Choroid plexus epithelial cell (primary cell): ENCODE measurements around the gene INHBA.

Experiments used
- DNase-seq: peaks from one replicate; pipeline ENCODE4 v3.0.0-alpha.2; 2010; ENCODE audit warnings: low read depth
- H3K4me3 ChIP-seq: 2 replicates; pipeline ENCODE4 v1.5.1; 2011; ENCODE audit warnings: low read depth, mild to moderate bottlenecking, control low read depth, low read length, moderate library complexity
- TF ChIP-seq, protein P1 (sequence below): conservative IDR thresholded peaks from 2 replicates; pipeline ENCODE4 v1.5.1; 2011; ENCODE audit warnings: low read depth, mild to moderate bottlenecking, control low read depth, inconsistent platforms, low read length, moderate library complexity

INHBA gene

DNA sequence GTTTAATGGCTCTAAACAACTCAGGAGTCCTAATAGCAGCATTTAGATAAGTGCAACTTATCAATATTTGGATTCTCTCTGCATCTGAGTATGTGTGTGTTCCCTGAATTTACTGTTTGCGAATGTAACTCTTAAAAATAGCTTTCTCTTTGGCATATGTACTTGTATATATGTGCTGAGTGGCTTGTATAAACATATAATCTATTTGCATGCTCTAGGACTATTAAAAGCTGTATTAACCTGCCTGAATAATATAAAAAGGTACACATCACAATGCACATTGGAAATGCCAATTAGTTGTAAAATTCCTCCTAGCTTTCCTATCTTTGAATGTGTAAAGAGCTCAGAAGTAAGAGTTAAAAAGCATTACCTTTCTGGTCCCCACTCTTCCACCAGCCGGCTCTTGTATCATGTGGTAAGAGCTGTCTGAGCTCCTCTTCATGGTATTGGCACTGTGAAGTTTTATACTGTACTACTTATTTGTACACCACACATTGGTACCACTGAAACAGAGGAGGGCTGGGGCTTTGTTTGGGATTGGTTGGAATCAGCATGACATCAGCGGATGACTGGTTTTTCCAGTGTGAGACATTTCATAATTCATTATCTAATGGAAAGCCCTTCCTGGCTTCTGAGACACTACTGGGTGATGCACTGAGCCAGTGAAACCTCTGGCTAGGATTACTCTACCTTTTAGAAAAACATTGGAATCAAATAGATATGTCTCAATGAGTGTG, at the start of gene INHBA:
INHBA (minus strand) TSS at position 456 of the 737 bp plus-strand sequence. CDS start 2,716 bp downstream, outside the sequence.
- peak within 1 kb of the TSS; percentile 45 for H3K4me3 ChIP-seq
- TF ChIP-seq, protein P1, sequence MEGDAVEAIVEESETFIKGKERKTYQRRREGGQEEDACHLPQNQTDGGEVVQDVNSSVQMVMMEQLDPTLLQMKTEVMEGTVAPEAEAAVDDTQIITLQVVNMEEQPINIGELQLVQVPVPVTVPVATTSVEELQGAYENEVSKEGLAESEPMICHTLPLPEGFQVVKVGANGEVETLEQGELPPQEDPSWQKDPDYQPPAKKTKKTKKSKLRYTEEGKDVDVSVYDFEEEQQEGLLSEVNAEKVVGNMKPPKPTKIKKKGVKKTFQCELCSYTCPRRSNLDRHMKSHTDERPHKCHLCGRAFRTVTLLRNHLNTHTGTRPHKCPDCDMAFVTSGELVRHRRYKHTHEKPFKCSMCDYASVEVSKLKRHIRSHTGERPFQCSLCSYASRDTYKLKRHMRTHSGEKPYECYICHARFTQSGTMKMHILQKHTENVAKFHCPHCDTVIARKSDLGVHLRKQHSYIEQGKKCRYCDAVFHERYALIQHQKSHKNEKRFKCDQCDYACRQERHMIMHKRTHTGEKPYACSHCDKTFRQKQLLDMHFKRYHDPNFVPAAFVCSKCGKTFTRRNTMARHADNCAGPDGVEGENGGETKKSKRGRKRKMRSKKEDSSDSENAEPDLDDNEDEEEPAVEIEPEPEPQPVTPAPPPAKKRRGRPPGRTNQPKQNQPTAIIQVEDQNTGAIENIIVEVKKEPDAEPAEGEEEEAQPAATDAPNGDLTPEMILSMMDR = no peak
- DNase-seq = peak; percentile 80

DNA sequence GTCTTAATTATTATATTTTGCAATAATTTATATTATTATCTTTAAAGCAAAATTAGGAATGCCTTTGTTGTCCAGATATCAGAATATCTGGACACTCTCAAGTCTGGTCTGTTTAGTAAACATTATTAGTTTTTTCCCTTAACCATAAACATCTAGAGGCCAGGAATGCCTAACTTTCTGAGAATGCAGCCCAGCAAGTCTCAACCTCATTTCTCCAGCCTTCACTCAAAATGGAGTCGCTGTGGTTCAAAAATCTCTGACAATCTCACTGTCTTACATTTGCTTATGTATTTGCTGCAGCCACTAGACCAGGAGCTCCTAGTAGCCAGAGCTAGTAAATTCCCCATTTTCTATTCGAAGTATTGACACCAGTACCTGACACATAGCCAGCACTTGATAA, 49.7 kb upstream of the INHBA start:
- no peak for DNase-seq
- H3K4me3 ChIP-seq = no peak overlapping the region
- TF ChIP-seq, protein P1 = no peak

DNA sequence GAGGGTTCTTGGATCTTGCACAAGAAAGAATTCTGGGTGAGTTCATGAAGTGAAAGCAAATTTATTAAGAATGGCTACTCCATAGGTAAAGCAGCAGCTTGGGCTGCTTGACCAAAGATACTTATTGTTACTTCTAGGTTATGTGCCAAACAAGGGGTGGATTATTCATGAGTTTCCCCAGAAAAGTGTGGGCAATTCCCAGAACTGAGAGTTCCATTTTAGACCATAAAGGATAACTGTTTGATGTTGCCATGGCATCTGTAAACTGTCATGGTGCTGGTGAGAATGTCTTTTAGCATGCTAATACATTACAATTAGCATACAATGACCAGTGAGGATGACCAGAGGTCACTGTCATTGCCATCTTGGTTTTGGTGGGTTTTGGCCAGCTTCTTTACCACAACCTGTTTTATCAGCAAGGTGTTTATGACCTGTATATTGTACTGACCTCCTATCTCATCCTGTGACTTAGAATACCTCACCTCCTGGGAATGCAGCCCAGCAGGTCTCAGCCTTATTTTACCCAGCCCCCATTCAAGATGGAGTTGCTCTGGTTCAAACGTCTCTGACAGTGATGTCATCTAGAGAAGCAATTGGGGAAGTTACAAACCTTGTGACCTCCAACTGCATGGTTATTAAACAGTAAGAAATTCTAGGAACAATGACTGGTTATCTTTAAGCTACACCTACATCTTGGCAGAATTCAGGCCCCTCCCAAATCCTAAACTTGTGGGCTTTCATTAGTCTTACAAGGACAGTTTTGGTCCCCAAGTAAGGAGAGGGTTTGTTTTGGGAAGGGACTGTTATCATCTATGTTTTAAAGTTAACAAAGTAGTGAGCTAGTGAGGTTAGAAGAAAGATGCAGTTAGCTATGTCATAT, 48.0 kb upstream of the INHBA start:
- H3K4me3 ChIP-seq = no peak overlapping the region
- TF ChIP-seq, protein P1 = no peak
- no peak for DNase-seq

DNA sequence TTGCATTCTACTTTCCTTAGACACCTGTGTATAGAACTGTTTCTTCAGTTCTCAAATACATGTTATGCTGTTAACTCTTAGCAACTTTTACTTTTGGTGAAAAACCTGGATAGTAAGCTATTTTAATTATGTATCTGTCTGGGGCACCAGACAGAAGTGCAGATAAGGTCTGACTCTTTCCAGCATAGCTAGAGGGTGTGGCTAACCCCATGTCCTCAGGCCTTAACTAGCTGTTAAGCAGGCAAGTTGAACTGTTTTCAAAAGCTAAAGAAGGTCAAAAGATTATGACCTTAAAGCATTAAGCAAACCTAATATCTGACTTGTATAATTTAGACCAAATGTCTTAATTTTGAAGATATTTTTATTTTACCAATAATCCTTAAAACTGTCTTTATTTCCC, 45.1 kb upstream of the INHBA start:
- no peak for DNase-seq
- H3K4me3 ChIP-seq = no peak overlapping the region
- TF ChIP-seq, protein P1 = no peak

DNA sequence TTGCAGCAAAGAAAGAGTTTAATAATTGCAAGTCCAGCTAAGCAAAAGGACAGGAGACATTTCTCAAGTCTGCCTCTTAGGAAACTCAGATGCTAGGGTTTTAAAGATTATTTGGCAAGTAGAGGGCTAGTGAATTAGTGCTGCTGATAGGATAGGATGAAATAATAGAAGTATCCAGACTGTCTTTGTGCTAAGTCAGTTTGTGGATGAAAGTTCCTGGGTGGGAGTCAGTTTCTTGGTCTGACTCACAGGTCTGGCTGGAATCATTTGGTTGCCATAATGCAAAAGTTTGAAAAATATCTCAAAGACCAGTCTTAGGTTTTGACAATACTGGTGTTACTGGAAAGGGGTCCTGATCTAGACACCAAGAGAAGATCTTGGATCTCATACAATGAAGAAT, 42.6 kb upstream of the INHBA start:
- TF ChIP-seq, protein P1 = no peak
- H3K4me3 ChIP-seq = no peak overlapping the region
- DNase-seq = no peak

DNA sequence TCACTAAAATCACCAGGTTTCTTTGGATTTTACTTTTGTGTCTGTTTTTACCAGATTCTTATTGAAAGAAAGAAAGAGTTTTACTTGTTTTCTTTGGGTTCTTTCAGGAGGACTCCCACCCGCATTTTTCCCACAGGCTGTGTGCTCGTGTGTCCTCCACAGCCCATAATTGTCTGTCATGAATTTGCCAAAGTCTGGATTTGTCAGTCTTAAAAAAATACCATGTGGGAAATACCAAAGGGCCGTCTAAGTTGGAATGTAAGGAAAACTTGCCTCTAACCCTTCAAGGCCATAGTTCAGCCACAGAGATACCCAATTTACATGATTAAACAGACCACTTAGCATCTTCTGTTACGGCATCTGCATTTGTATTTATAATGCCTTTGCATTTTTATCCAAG, 41.3 kb upstream of the INHBA start:
- H3K4me3 ChIP-seq = no peak overlapping the region
- DNase-seq = no peak
- TF ChIP-seq, protein P1 = no peak
